ENCODE measurements around the gene SIK3.
A peak's percentile ranks its signal among the peaks of the same experiment; 100 is the strongest.

Gene SIK3

GRCh38 chr11:116881143-116881542 is 217.1 kb downstream of the SIK3 start:
- DNase-seq (ENCODE audit: low read depth in 1 of 2, low spot score in 1 of 2) = no peak
- Histone ChIP-seq H3K27me3 (ENCODE audit: insufficient read depth, poor library complexity, severe bottlenecking) (no peaks in the 10 kb centered on the region), H3K27ac (replicated peaks) (no peak overlapping the region), H3K4me3 (replicated peaks; ENCODE audit: insufficient read depth, low read length) (no peak overlapping the region)
- no peak for TF ChIP-seq REST (IDR thresholded peaks at IDR 0.05; ENCODE audit: insufficient replicate concordance, low read depth)
- TF ChIP-seq POLR2AphosphoS5 (IDR thresholded peaks at IDR 0.05; ENCODE audit: low read depth) = no peak
- TF ChIP-seq SPI1 (IDR thresholded peaks at IDR 0.05; ENCODE audit: borderline replicate concordance, low read depth) = no peak
- TF ChIP-seq, protein P1, sequence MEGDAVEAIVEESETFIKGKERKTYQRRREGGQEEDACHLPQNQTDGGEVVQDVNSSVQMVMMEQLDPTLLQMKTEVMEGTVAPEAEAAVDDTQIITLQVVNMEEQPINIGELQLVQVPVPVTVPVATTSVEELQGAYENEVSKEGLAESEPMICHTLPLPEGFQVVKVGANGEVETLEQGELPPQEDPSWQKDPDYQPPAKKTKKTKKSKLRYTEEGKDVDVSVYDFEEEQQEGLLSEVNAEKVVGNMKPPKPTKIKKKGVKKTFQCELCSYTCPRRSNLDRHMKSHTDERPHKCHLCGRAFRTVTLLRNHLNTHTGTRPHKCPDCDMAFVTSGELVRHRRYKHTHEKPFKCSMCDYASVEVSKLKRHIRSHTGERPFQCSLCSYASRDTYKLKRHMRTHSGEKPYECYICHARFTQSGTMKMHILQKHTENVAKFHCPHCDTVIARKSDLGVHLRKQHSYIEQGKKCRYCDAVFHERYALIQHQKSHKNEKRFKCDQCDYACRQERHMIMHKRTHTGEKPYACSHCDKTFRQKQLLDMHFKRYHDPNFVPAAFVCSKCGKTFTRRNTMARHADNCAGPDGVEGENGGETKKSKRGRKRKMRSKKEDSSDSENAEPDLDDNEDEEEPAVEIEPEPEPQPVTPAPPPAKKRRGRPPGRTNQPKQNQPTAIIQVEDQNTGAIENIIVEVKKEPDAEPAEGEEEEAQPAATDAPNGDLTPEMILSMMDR (IDR thresholded peaks at IDR 0.05; ENCODE audit: insufficient read depth, low read length) = no peak
- no peak for TF ChIP-seq GABPA (IDR thresholded peaks at IDR 0.05; ENCODE audit: low read depth)

DNA sequence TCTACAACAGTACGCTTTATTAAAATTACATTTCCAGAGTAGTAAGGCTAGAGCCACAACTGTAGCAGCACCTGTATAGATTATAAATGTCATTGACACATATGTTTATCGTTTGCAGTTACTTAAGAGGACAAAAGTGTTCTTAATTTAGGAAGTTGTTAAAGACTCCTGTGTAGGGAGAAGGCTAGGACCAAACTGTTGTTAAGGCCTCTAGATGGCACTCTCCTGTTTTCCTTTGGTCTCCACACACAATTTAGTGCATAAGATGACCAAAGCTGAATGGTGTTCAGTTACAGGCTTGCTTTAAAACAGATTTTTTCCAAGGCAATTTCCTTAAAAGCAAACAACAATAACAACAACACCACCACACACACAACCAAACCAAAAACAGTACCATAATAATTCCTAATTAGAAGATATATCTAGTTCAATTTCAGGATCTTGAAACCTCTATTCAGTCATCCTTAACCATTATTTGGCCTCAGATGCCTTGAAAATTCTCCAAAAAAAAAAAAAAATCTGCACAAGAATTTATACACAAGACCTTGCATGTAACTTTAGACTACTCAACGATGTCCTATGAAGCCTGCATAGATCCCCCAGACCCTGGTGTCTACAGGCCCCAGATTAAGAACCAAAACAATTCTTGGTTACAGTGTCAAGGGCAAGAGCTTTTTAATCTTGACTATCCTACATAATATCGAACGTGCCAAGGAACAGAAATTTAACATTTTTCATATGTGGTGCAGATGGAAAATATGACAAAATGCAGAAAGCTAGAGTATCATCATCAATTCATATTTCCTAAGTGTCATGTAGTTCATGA is 218.2 kb downstream of the SIK3 start:
- peak; percentile 22 to 60 for DNase-seq (ENCODE audit: low read depth in 1 of 2, low spot score in 1 of 2)
- TF ChIP-seq, protein P1 (IDR thresholded peaks at IDR 0.05; ENCODE audit: insufficient read depth, low read length) = peak; percentile 49
- no peak for TF ChIP-seq GABPA (IDR thresholded peaks at IDR 0.05; ENCODE audit: low read depth)
- H3K27ac ChIP-seq (replicated peaks) = no peak overlapping the region
- no peaks in the 10 kb centered on the region for H3K27me3 ChIP-seq (ENCODE audit: insufficient read depth, poor library complexity, severe bottlenecking)
- H3K4me3 ChIP-seq (replicated peaks; ENCODE audit: insufficient read depth, low read length) = no peak overlapping the region

- H3K4me3 ChIP-seq (replicated peaks; ENCODE audit: insufficient read depth, low read length) = no peak overlapping the region
- DNase-seq (ENCODE audit: low read depth in 1 of 2, low spot score in 1 of 2) = no peak
- TF ChIP-seq POLR2AphosphoS5 (IDR thresholded peaks at IDR 0.05; ENCODE audit: low read depth) (no peak), SPI1 (IDR thresholded peaks at IDR 0.05; ENCODE audit: borderline replicate concordance, low read depth) (no peak), GABPA (IDR thresholded peaks at IDR 0.05; ENCODE audit: low read depth) (no peak), REST (IDR thresholded peaks at IDR 0.05; ENCODE audit: insufficient replicate concordance, low read depth) (no peak)
- TF ChIP-seq, protein P1 (IDR thresholded peaks at IDR 0.05; ENCODE audit: insufficient read depth, low read length) = no peak
- no peak overlapping the region for H3K27ac ChIP-seq (replicated peaks)
- no peaks in the 10 kb centered on the region for H3K27me3 ChIP-seq (ENCODE audit: insufficient read depth, poor library complexity, severe bottlenecking)
These were observed 221.6 kb downstream of the SIK3 start for GRCh38 chr11:116876656-116877055.

Measured in HL-60 (cell line).